Peyer's patch (tissue), 4 donors: Measurements from ENCODE around the gene USP3.

Experiments used
- POLR2A ChIP-seq, 2 donors: fragments of 450-650 bp; IDR thresholded peaks; one replicate each; pipeline ENCODE4 v1.5.1; 2017; ENCODE audit warnings: antibody characterized with exemption in 2 of 2, mild to moderate bottlenecking in 2 of 2, moderate library complexity in 2 of 2
- TF ChIP-seq, protein P1 (sequence below), 6 experiments: fragments of 450-650 bp in 4 of 6; fragments of 200-600 bp in 2 of 6; sonication (generic) in 1 of 6; IDR thresholded peaks; one replicate each; pipeline ENCODE4 v1.5.1; 2017 to 2019; ENCODE audit warnings: antibody characterized with exemption in 6 of 6, mild to moderate bottlenecking in 3 of 6, moderate library complexity in 1 of 6

DNA sequence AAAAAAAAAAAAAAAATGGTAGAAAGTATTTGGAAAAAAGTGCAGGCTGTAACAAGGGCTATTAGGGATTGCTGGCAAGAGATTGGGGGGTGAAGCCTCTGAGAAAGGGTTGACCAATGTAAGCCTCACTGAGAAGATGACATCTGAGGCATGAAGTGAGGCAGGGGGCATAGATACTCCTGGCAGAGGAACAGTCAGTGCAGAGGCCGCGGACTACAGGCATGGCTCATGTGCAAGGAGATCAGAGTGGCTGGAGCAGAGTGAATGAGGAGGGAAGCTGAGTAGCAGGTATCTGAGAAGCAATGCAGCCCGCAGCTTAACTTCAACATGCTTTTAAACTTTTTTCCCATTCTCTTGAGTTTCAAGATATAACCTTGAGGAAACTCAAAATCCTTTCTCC lies 98.2 kb downstream of the USP3 start:
- TF ChIP-seq, protein P1, sequence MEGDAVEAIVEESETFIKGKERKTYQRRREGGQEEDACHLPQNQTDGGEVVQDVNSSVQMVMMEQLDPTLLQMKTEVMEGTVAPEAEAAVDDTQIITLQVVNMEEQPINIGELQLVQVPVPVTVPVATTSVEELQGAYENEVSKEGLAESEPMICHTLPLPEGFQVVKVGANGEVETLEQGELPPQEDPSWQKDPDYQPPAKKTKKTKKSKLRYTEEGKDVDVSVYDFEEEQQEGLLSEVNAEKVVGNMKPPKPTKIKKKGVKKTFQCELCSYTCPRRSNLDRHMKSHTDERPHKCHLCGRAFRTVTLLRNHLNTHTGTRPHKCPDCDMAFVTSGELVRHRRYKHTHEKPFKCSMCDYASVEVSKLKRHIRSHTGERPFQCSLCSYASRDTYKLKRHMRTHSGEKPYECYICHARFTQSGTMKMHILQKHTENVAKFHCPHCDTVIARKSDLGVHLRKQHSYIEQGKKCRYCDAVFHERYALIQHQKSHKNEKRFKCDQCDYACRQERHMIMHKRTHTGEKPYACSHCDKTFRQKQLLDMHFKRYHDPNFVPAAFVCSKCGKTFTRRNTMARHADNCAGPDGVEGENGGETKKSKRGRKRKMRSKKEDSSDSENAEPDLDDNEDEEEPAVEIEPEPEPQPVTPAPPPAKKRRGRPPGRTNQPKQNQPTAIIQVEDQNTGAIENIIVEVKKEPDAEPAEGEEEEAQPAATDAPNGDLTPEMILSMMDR (IDR thresholded peaks at IDR 0.05), result no peak
- no peak for TF ChIP-seq POLR2A (IDR thresholded peaks at IDR 0.05)
